Skeletal muscle tissue (tissue), 4 donors: ENCODE data around the gene B4GALNT4. TPM values are rescaled to one million over a fixed set of nuclear protein-coding genes. Genes with fewer than 3 reads are reported as not detected.
"Not testable (repeated sequence)": the region's sequence is repeated elsewhere in the genome, so short reads cannot be mapped to it uniquely, and the experiment has no call there.

Experiments
- H3K27ac ChIP-seq: one replicate; pipeline ENCODE4 v1.7.0; 2013; ENCODE audit warnings: mild to moderate bottlenecking, low read depth, low read length, inconsistent platforms
- H3K27me3 ChIP-seq, 3 donors: one replicate each; pipeline ENCODE4 v1.7.0; 2013; ENCODE audit warnings: low read length in 3 of 3; ENCODE audit not compliant: control insufficient read depth in 3 of 3, insufficient read depth in 3 of 3
- H3K36me3 ChIP-seq, 3 donors: one replicate each; pipeline ENCODE4 v1.7.0; 2013; ENCODE audit warnings: low read length in 3 of 3; ENCODE audit not compliant: control insufficient read depth in 3 of 3, insufficient read depth in 3 of 3
- H3K4me1 ChIP-seq, 3 donors: one replicate each; pipeline ENCODE4 v1.7.0; 2013; ENCODE audit warnings: low read length in 3 of 3, mild to moderate bottlenecking in 3 of 3; ENCODE audit not compliant: control insufficient read depth in 3 of 3, insufficient read depth in 3 of 3
- H3K4me3 ChIP-seq, 3 donors: one replicate each; pipeline ENCODE4 v1.7.0; 2013; ENCODE audit warnings: low read length in 3 of 3
- H3K9ac ChIP-seq, 3 donors: one replicate each; pipeline ENCODE4 v1.7.0; 2013; ENCODE audit warnings: low read length in 3 of 3, mild to moderate bottlenecking in 3 of 3, moderate library complexity in 2 of 3, low read depth in 1 of 3
- H3K9me3 ChIP-seq, 3 donors: one replicate each; pipeline ENCODE4 v1.7.0; 2013; ENCODE audit warnings: low read length in 3 of 3; ENCODE audit not compliant: control insufficient read depth in 3 of 3
- total RNA-seq: library from RNA; depleted of rRNA; stranded (reverse); fragments of >200 nt; gene quantifications from one replicate; pipeline ENCODE4 v1.2.3, GENCODE V29; 2014
- donor health status: Osteomylitis.

The B4GALNT4 gene
- total RNA-seq, 1 donor from 2014 or later, result 5.2 TPM

GRCh38 chr11:399731-400211, 30.5 kb downstream of the B4GALNT4 start:
- H3K4me1 ChIP-seq, result peaks cover 0 to 13% (median 6%) of the 10 kb centered on the region in 3 donors
- no peak overlapping the region for H3K4me3 ChIP-seq
- H3K9me3 ChIP-seq, result no peaks in the 10 kb centered on the region
- H3K9ac ChIP-seq, result no peak overlapping the region
- H3K27me3 ChIP-seq, result peaks cover 6 to 19% (median 19%) of the 10 kb centered on the region in 3 donors
- no peaks in the 10 kb centered on the region for H3K36me3 ChIP-seq
- no peak overlapping the region for H3K27ac ChIP-seq

- H3K27me3 ChIP-seq, result peaks cover 6 to 15% (median 15%) of the 10 kb centered on the region in 3 donors
Measured at GRCh38 chr11:400241-400689, 31.0 kb downstream of the B4GALNT4 start.

DNA sequence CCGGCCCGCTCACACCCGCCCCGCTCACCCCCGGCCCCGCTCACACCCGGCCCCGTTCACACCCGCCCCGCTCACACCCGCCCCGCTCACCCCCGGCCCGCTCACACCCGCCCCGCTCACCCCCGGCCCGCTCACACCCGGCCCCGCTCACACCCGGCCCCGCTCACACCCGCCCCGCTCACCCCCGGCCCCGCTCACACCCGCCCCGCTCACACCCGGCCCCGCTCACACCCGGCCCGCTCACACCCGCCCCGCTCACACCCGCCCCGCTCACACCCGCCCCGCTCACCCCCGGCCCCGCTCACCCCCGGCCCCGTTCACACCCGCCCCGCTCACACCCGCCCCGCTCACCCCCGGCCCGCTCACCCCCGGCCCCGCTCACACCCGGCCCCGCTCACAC, 31.9 kb downstream of the B4GALNT4 start:
- H3K4me1 ChIP-seq, result peaks cover 1 to 20% (median 6%) of the 10 kb centered on the region in 3 donors
- H3K27me3 ChIP-seq, result peaks cover 4 to 10% (median 9%) of the 10 kb centered on the region in 3 donors
- H3K9ac ChIP-seq, H3K4me3 ChIP-seq, H3K27ac ChIP-seq, H3K9me3 ChIP-seq, H3K36me3 ChIP-seq: not testable (repeated sequence)

More at GRCh38 chr11:400241-400689, 31.0 kb downstream of the B4GALNT4 start:
- no peak overlapping the region for H3K27ac ChIP-seq
- peaks cover 0 to 13% (median 6%) of the 10 kb centered on the region in 3 donors for H3K4me1 ChIP-seq
- no peak overlapping the region for H3K4me3 ChIP-seq
- H3K9me3 ChIP-seq, result no peaks in the 10 kb centered on the region
- no peak overlapping the region for H3K9ac ChIP-seq
- no peaks in the 10 kb centered on the region for H3K36me3 ChIP-seq

DNA sequence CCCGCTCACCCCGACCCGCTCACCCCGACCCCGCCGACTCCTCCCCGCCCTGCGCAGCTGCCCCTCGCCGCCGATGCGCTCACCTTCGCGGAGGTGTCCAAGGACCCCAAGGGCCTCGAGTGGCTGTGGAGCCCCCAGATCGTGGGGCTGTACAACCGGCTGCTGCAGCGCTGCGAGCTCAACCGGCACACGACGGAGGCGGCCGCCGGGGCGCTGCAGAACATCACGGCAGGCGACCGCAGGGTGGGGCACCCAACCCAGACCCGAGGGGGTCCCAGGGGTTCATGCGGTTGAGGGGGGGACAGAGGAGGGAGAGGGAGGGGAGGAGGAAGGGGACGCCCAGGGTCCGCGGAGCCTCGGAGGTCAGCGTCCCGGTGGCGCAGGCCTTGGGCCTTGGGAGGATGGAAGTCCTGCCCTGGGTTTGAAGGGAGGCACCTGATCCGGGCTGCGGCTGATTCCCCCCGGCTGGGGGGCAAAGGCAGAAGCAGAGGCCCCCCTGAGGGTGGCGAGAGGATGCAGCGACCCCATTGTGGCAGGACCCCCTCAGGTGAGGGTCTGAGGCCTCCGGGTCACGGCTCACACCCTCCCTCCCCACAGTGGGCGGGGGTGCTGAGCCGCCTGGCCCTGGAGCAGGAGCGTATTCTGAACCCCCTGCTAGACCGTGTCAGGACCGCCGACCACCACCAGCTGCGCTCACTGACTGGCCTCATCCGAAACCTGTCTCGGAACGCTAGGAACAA, 33.9 kb downstream of the B4GALNT4 start:
- Histone ChIP-seq H3K36me3 (no peaks in the 10 kb centered on the region), H3K27me3 (peaks cover 0 to 12% (median 7%) of the 10 kb centered on the region in 3 donors), H3K9ac (no peak overlapping the region), H3K27ac (no peak overlapping the region), H3K4me3 (no peak overlapping the region), H3K9me3 (no peaks in the 10 kb centered on the region), H3K4me1 (peaks cover 0 to 13% (median 6%) of the 10 kb centered on the region in 3 donors)

DNA sequence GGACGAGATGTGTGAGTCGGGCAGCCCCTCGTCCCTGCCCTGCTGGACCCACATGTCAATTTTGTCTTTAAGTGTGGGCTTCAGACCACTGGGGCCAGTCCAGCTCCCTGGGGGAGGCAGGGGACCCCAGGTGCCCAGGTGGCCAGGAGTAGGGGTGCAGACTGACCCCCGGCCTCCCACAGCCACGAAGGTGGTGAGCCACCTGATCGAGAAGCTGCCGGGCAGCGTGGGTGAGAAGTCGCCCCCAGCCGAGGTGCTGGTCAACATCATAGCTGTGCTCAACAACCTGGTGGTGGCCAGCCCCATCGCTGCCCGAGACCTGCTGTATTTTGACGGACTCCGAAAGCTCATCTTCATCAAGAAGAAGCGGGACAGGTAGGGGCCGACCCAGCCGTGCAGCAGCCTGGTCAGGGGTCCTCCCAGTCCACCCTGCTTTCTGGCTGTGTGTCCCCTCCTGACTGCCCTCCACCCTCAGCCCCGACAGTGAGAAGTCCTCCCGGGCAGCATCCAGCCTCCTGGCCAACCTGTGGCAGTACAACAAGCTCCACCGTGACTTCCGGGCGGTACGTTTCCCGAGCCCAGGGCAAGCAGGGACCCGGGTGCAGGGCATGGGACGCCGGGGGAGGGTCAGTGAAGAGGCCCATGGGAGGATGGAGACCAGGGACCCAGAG, 34.6 kb downstream of the B4GALNT4 start:
- no peak overlapping the region for H3K9ac ChIP-seq
- H3K27me3 ChIP-seq, result peaks cover 2 to 18% (median 11%) of the 10 kb centered on the region in 3 donors

GRCh38 chr11:404551-405264, 35.4 kb downstream of the B4GALNT4 start:
- Histone ChIP-seq H3K9ac (no peak overlapping the region), H3K27me3 (peaks cover 7 to 24% (median 17%) of the 10 kb centered on the region in 3 donors), H3K9me3 (no peaks in the 10 kb centered on the region)

More for the DNA sequence above, 34.6 kb downstream of the B4GALNT4 start:
- Histone ChIP-seq H3K36me3 (no peaks in the 10 kb centered on the region), H3K4me3 (no peak overlapping the region), H3K9me3 (no peaks in the 10 kb centered on the region), H3K4me1 (peaks cover 0 to 13% (median 6%) of the 10 kb centered on the region in 3 donors), H3K27ac (no peak overlapping the region)

GRCh38 chr11:405323-405953, 36.1 kb downstream of the B4GALNT4 start:
- Histone ChIP-seq H3K9ac (no peak overlapping the region), H3K4me3 (no peak overlapping the region), H3K4me1 (peaks cover 0 to 13% (median 6%) of the 10 kb centered on the region in 3 donors), H3K27me3 (peaks cover 7 to 31% (median 21%) of the 10 kb centered on the region in 3 donors), H3K36me3 (no peaks in the 10 kb centered on the region), H3K27ac (no peak overlapping the region), H3K9me3 (no peaks in the 10 kb centered on the region)

More at GRCh38 chr11:404551-405264, 35.4 kb downstream of the B4GALNT4 start:
- Histone ChIP-seq H3K4me3 (no peak overlapping the region), H3K27ac (no peak overlapping the region), H3K36me3 (no peaks in the 10 kb centered on the region), H3K4me1 (peaks cover 0 to 13% (median 6%) of the 10 kb centered on the region in 3 donors)

GRCh38 chr11:405954-406795, 36.9 kb downstream of the B4GALNT4 start:
- H3K4me3 ChIP-seq, result peak overlapping the region; percentile 43 to 73 (median 63)
- no peak overlapping the region for H3K27ac ChIP-seq
- H3K27me3 ChIP-seq, result peaks cover 7 to 31% (median 21%) of the 10 kb centered on the region in 3 donors
- H3K36me3 ChIP-seq, result no peaks in the 10 kb centered on the region
- peak overlapping the region in 2 of 3 donors; percentile 38 to 68 for H3K9ac ChIP-seq
- no peaks in the 10 kb centered on the region for H3K9me3 ChIP-seq
- H3K4me1 ChIP-seq, result peaks cover 0 to 13% (median 6%) of the 10 kb centered on the region in 3 donors
